ENCODE measurements around the gene C19orf81.

GRCh38 chr19:50695251-50696093 lies 46.2 kb downstream of the C19orf81 start:
- TF ChIP-seq CTCF (IDR thresholded peaks at IDR 0.05), result no peak
- no peak for TF ChIP-seq POLR2AphosphoS5 (IDR thresholded peaks at IDR 0.05)
- TF ChIP-seq POLR2A (IDR thresholded peaks at IDR 0.05), result no peak
- no peak for TF ChIP-seq EP300 (IDR thresholded peaks at IDR 0.05)

Data from upper lobe of left lung (tissue), 4 donors.